Measurements from ENCODE around the gene CROCC.
"Not testable (repeated sequence)": the region's sequence is repeated elsewhere in the genome, so short reads cannot be mapped to it uniquely, and the experiment has no call there.

CROCC gene

DNA sequence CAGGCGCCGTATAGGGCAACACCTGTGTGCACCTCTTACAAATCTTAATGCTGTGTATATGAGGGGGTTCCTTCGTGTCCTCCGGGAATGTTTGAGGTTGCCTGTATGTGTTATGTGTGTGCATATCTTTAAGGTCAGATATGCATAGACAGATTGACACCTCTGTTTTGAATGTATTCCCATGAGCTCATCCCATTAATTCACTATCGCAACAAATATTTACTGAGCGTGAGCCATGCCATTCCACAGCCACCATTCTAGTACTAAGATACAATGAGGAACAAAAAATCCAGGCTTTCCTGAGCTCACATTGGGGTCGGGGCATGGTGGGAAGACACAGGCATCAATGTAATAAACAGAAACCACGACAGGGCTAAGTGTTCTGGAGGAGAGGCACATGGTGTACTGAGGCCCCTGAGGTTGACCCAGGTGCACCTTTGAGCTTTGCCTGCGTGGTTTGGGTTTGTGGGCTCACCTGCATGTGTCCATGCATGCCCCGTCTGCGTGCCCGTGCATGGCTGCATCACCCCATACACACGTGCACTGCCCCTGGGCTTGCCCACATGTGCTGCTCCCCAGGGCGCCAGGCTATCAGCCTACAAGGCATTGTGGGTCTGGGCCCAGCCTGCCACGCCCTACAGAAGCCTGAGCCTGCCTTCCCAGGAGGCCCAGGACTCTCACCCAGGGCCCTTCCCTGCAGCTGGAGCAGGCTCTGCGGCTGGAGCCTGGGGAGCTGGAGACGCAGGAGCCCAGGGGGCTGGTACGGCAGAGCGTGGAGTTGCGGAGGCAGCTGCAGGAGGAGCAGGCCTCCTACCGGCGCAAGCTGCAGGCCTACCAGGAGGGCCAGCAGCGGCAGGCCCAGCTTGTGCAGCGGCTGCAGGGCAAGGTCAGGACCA, 7.7 kb downstream of the CROCC start:
- peak; percentile 49 for DNase-seq (ENCODE audit: low read depth, low spot score)
- H3K4me3 ChIP-seq (ENCODE audit: low read length), result not testable (repeated sequence)

DNA sequence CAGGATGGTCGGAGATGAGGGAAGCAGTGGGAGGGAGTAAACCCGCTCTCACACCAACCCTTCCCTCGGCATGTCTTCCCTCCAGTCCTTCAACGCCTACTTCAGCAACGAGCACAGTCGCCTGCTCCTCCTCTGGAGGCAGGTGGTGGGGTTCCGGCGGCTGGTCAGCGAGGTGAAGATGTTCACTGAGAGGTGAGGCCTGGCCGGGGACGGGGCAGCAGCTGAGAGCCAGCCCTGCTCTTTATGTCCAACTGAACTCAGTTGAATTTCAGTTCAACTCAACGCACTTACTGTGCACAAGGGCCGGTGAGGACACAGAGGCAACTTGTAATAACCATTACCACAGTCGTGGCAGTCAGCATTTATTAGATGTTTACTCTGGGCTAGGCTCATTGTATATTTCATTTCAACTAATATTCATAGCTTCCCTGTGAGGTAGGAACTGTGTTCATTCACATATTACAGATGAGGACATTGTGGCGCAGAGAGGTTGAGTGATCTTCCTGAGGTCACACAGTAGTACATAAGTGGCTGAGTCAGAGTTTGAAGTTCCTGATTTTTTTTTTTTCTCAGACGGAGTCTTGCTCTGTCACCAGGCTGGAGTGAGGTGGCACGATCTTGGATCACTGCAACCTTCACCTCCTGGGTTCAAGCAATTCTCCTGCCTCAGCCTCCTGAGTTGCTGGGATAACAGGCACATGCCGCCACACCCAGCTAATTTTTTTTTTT, 9.6 kb downstream of the CROCC start:
- DNase-seq (ENCODE audit: low read depth, low spot score), result not testable (repeated sequence)

DNA sequence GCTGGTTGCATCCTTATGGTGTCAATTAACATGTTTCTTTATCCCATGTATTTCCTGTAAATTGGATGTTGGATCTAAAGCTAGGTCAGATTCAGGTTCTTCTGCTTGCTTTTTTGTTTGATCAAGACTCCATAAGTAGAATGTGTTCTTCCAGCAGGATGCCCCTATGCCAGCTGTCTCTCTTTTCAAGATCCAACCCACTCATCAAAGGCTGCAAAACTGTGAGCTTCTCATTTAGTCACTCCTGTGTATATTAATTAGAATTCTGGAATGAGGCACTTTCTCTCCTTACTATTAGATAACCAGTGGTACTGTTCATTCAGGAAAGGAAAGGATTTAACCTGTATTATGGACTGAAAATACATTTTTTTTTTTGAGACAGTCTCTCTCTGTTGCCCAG, 12.2 kb downstream of the CROCC start:
- H3K4me3 ChIP-seq (ENCODE audit: low read length); DNase-seq (ENCODE audit: low read depth, low spot score): not testable (repeated sequence)

More for the DNA sequence above, 9.6 kb downstream of the CROCC start:
- not testable (repeated sequence) for H3K4me3 ChIP-seq (ENCODE audit: low read length)

DNA sequence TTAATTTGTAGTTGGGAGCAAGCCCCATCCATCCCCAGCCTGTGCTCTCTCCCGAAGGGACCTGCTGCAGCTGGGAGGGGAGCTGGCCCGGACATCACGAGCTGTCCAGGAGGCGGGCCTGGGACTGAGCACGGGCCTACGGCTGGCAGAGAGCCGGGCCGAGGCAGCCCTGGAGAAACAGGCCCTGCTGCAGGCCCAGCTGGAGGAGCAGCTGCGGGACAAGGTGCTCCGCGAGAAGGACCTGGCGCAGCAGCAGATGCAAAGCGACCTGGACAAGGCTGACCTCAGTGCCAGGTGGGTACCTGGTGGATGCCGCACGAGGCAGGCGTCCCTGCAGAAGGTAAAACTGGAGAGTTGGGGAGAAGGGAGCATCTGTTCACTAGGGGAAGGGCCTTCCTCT, 14.8 kb downstream of the CROCC start:
- not testable (repeated sequence) for H3K4me3 ChIP-seq (ENCODE audit: low read length); DNase-seq (ENCODE audit: low read depth, low spot score)

DNA sequence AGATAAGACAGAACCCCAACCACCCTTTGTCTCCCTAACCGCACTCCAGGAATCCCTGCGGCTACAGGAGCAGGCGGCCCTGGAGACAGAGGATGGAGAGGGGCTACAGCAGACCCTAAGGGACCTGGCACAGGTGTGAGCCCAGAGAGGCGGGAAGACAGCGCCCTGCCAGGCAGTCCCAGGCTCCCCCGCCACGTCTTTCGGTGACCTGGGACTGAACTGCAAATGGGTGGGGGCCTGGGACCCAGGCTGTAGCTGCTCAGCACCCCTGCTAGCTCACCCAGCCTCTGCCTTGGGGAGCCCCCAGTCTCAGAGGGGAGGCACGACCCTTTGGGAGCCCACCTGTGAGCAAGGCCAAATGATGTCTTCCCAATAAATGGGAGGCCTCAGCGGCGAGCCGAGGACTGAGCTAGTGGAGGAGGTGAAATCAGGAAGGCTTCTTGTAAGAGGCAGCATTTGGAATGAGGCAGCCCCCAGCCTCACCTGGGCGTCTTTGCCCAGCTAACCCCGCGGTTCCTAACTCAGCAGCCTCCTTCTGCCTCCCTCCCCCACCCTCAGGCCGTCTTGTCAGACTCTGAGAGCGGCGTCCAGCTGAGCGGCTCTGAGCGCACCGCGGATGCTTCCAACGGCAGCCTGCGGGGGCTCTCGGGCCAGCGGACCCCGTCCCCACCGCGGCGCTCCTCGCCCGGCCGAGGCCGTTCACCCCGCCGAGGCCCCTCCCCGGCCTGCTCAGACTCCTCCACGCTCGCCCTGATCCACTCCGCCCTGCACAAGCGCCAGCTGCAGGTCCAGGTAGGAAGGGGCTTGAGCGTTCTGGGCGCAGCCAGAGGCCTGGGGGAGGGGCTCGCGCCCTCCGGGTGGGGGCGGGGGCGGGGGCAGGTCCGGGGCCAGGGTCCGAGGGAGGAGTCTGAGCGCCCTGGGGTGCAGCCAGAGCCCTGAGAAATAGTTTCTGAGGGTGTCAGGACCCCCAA, 16.9 kb downstream of the CROCC start:
- no peak overlapping the region for H3K4me3 ChIP-seq (ENCODE audit: low read length)
- no peak for DNase-seq (ENCODE audit: low read depth, low spot score)

DNA sequence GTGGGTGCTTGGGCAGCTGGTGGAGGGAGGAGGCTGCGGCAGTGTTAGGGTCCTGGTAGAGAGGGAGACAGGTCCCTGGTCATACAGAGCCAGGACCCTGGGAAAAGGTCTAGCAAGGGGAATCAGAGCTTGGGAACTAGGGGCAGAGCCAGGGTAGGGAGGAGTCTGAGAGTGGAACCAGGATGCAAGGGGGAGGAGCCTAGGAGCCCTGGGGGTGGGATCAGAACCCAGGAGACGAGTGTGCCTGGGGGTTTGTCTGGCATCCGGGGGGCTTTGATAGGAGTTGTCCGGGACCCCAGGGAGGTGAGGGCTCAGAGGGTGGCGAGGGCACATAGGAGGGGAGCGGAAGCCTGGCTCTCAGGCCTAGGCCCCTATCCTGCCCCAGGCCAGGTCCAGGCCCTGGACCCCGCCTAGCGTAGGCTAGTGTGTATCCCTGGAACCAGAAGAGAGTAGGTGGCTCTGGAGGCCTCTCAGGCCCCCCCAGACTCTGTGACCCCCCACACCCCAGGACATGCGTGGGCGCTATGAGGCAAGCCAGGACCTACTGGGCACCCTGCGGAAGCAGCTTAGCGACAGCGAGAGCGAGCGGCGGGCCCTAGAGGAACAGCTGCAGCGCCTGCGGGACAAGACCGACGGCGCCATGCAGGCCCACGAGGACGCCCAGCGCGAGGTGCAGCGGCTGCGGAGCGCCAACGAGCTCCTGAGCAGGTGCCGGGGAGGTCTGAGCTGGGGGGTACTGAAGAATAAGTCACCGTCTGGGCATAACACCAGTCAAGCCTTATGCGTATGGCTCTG, 17.9 kb downstream of the CROCC start:
- not testable (repeated sequence) for DNase-seq (ENCODE audit: low read depth, low spot score)

DNA sequence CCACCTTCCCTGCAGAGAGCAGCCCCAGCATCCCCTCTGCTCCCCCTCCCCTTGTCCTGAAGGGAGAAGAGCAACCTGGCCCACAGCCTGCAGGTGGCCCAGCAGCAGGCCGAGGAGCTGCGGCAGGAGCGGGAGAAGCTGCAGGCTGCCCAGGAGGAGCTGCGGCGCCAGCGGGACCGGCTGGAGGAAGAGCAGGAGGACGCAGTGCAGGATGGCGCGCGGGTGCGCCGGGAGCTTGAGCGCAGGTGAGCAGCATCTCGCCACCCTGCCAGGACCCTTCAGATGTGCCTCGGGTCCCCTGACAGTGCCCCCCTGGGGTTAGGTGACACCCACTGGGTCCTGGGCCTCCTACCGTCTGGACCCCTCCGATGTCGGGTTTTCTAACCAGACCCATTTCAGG, 22.3 kb downstream of the CROCC start:
- no peak overlapping the region for H3K4me3 ChIP-seq (ENCODE audit: low read length)
- no peak for DNase-seq (ENCODE audit: low read depth, low spot score)

More for the DNA sequence above, 17.9 kb downstream of the CROCC start:
- not testable (repeated sequence) for H3K4me3 ChIP-seq (ENCODE audit: low read length)

DNA sequence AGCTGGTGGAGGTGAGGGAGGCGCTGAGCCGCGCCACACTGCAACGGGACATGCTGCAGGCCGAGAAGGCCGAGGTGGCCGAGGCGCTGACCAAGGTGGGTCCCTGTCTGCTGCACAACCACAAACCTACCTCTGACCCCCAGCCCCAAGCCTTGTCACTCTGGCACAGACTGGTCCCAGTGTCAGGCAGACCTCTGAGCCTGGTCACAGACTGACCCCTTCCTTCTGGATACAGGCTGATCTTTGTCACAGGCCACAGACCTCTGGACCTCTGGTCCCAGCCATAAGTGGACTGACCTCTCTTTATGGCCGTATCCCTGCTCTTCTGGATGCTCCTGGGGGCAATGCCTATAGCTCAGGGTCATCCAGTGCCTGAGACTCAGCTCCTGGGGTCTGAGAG, 23.8 kb downstream of the CROCC start:
- H3K4me3 ChIP-seq (ENCODE audit: low read length); DNase-seq (ENCODE audit: low read depth, low spot score): not testable (repeated sequence)

DNA sequence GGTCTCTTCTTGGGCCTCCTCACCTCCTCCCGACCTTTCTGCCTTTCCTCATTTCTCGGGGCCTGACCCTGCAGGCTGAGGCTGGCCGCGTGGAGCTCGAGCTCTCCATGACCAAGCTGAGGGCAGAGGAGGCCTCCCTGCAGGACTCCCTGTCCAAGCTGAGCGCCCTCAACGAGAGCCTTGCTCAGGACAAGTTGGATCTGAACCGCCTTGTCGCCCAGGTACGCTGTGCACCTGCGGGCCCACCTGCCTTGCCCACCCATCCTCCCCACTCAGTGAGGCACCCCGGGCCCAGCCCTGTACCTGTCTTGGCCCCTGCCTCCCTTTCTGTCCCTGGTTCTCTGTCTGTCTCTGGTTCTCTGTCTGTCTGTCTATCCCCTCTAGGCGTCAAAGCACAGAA, 24.5 kb downstream of the CROCC start:
- not testable (repeated sequence) for H3K4me3 ChIP-seq (ENCODE audit: low read length); DNase-seq (ENCODE audit: low read depth, low spot score)

DNA sequence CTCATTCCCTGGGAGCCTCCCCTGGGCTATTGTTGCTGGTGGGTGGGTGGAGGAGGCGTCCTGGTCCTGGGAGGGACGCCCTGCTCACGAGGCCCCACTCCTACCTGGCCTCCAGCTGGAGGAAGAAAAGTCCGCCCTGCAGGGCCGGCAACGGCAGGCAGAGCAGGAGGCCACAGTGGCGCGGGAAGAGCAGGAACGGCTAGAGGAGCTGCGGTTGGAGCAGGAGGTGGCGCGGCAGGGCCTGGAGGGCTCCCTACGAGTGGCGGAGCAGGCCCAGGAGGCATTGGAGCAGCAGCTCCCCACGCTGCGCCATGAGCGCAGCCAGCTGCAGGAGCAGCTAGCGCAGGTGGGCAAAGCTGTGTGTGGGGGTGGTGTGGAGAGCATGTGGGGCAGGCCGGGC, 24.9 kb downstream of the CROCC start:
- DNase-seq (ENCODE audit: low read depth, low spot score), result no peak
- no peak overlapping the region for H3K4me3 ChIP-seq (ENCODE audit: low read length)

DNA sequence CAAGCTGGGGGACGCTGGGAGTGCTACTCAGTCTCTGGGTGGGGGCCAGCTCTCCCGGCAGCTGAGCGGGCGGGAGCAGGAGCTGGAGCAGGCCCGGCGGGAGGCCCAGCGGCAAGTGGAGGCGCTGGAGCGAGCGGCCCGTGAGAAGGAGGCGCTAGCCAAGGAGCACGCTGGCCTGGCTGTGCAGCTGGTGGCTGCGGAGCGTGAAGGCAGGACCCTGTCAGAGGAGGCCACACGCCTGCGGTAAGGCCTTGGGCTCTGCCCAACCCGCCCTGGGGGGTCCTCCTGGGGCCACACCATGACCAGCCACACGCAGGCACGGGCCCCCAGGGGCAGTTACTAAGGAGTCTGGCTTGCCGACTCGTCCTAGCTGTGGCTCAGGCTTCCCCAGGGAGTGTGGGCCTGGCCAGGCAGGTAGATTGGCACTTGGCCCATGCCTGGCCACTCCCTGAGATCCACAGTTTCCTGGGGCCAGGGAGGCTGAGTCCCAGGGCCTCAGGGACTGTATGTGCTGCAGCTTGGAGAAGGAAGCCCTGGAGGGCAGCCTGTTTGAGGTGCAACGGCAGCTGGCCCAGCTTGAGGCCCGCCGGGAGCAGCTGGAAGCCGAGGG, 26.7 kb downstream of the CROCC start:
- not testable (repeated sequence) for DNase-seq (ENCODE audit: low read depth, low spot score)

DNA sequence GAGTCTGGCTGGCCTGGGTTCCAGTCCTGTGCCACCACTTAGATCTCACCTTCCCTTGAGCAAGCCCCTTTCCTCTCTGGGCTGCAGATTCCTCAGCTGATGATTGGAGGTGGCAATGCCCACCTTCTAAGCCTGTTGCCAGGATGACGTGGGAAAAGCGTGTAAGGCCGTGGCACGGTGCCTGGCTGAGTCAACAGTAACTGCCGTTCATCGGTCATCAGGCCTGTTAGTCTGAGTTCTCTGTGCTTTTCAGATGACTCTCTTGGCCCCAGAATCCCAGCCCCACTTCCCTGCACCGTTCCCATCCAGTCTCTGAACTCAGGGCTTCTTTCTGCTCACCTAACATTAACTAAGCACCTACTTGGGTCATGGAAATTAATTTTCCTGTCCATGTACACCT, 27.3 kb downstream of the CROCC start:
- not testable (repeated sequence) for DNase-seq (ENCODE audit: low read depth, low spot score); H3K4me3 ChIP-seq (ENCODE audit: low read length)

More for the DNA sequence above, 26.7 kb downstream of the CROCC start:
- H3K4me3 ChIP-seq (ENCODE audit: low read length), result not testable (repeated sequence)

DNA sequence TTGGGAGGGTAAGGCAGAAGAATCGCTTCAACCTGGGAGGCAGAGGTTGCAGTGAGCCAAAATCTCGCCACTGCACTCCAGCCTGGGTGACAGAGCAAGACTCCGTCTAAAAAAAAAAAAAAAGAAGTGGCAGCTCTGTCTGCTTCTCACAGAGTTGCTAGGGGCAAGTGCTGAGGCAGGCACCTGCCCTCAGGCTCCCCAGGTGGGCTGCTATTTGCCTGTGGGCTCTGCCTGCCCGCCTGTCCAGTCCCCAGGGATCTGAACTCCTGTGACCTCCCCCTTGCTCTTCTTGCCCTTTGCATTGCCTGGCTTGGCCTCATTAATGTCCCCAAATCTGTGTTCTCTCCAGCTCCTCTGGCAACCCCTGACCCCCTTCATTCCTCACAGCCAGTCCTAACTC, 30.6 kb downstream of the CROCC start:
- DNase-seq (ENCODE audit: low read depth, low spot score); H3K4me3 ChIP-seq (ENCODE audit: low read length): not testable (repeated sequence)

DNA sequence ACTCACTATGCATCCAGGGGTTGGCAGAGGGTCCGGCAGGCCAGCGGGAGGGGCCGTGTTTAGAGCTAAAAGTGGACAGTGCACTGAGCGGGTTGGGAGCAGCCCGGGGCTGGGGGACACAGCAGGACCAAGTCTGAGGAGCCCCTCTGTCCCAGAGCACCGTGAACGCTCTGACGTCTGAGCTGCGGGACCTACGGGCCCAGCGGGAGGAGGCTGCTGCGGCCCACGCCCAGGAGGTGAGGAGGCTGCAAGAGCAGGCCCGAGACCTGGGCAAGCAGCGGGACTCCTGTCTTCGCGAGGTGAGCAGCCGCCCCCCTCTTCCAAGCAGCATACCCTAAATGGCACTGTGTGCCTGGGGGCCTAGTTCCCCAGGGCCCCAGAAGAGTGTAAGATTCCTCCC, 32.8 kb downstream of the CROCC start:
- no peak overlapping the region for H3K4me3 ChIP-seq (ENCODE audit: low read length)
- no peak for DNase-seq (ENCODE audit: low read depth, low spot score)

DNA sequence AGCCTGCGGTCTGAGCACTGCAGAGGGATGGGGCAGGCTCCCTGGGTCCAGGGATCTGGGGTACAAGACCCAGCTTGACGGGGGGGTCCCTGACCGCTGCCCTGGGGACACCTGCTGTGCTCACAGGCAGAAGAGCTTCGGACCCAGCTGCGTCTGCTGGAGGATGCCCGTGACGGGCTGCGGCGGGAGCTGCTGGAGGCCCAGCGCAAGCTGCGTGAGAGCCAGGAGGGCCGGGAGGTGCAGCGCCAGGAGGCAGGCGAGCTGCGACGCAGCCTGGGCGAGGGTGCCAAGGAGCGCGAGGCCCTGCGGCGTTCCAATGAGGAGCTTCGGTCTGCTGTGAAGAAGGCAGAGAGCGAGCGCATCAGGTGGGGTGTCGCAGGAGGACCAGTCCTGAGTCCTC, 33.5 kb downstream of the CROCC start:
- no peak overlapping the region for H3K4me3 ChIP-seq (ENCODE audit: low read length)
- DNase-seq (ENCODE audit: low read depth, low spot score), result no peak

DNA sequence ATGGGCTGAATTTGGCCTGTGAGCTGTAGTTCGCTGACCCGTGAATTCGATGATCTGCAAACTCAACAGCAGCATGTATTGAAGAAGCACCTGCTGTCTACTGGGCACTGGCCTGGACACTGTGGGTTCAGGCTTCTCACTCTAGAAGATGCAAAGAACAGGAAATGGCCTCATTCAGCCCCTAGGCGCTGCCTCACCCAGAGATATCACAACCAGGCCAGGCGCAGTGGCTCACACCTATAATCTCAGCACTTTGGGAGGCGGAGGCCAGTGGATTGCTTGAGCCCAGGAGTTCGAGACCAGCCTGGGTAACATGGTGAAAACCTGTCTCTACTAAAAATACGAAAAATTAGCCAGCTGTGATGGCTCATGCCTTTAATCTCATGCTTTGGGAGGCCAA, 35.0 kb downstream of the CROCC start:
- DNase-seq (ENCODE audit: low read depth, low spot score), result no peak
- H3K4me3 ChIP-seq (ENCODE audit: low read length), result no peak overlapping the region

DNA sequence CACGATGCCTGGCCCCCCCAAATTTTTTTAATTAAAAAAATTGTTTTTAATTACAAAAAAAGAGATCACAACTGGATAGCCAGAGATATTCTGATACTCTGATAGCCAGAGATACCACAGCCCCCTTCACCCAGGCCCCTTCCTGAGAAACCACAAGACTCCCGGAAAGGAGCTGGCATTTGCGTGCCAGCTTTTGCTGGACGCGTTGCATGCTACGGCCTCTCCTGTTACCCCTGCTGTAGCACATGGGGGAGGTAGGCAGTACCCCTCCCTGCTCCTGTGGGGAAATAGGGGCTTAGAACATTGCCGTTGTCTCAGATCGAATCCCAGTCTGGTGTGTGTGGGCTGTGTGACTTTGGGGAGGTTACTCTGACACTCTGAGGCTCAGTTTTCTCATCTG, 36.0 kb downstream of the CROCC start:
- no peak overlapping the region for H3K4me3 ChIP-seq (ENCODE audit: low read length)
- no peak for DNase-seq (ENCODE audit: low read depth, low spot score)

DNA sequence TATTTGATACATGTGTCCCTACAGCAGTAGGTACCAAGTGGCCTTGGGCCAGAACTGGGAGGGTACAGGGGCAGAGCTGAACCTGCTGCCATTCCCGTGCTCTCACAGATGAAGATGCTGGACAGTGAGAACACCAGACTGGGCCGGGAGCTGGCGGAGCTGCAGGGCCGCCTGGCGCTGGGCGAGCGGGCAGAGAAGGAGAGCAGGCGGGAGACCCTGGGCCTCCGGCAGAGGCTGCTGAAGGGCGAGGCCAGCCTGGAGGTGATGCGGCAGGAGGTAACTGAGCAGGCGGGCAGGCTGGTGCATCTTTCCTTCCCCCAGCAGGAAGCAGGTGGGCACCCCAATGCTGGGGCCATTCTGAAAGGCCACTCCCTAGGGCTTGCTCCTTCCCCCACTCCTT, 36.7 kb downstream of the CROCC start:
- DNase-seq (ENCODE audit: low read depth, low spot score), result no peak

More for the DNA sequence above, 36.7 kb downstream of the CROCC start:
- no peak overlapping the region for H3K4me3 ChIP-seq (ENCODE audit: low read length)

All from Jurkat, Clone E6-1 (cell line).